HG03175 (cell line): ENCODE results near the gene HIPK2.
"Not testable (repeated sequence)": the region's sequence is repeated elsewhere in the genome, so short reads cannot be mapped to it uniquely, and the experiment has no call there.

ENCODE experiments used
- ATAC-seq: cut with Tn5 transposase; IDR thresholded peaks from one replicate; pipeline ENCODE4 v1.9.1; 2021; ENCODE audit warnings: mild to moderate bottlenecking, moderate library complexity; ENCODE audit not compliant: unreplicated experiment

HIPK2 gene

DNA sequence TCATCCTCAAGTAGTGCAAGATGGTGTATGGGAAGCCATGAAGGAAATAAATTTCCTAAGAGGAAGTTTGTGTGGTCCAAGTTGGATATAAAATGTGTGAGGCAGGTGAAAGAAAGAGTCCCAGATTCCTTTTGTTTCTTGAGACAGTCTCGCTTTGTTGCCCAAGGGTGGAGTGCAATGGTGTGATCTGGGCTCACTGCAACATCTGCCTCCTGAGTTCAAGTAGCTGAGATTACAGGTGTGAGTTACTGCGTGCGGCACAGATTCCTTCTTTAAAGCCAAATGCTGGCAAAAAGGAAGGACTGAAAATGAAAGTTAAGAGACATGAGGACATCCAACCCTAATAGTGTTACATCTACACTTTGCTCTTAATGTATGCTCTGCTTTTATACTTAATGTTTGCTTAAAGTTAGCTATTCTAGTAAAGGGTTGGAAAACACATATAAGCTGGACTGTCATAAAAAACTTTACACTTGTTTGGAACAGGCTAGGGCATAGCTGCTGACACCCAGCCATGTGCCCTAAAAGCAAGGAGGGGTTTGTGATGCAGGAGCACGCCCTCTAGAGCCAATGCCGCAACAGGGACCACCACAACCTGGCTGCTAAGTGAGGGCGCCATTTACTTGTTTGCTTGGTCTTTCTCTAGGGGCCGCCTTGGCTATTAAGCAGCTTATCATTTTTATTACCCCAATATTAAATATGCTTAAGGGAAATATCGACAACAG, 219.8 kb downstream of the HIPK2 start:
- no peak for ATAC-seq

- not testable (repeated sequence) for ATAC-seq
Observed at GRCh38 chr7:139553991-139554700, 223.7 kb downstream of the HIPK2 start.

GRCh38 chr7:139548302-139549028, 229.3 kb downstream of the HIPK2 start:
- ATAC-seq = no peak

DNA sequence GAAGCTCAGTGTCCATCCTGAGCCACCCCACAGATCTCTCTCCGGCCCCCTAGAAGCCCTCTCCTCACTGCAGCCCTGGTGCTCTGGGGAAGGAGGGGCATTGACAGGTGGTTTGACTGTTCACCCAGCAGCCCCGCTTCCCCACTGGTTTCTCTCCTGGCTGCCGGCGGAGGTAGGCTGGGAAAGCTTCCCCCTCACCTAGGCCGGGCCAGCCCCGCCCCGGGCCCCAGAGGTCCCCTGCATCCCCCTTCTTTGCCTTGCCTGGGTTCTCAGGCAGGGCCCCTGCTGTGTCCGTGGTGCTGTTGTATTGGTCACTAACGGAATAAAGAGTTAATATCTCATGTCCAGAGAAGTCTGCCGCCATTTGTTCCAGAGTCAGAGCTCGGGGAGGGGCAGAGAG, 233.2 kb downstream of the HIPK2 start:
- no peak for ATAC-seq

DNA sequence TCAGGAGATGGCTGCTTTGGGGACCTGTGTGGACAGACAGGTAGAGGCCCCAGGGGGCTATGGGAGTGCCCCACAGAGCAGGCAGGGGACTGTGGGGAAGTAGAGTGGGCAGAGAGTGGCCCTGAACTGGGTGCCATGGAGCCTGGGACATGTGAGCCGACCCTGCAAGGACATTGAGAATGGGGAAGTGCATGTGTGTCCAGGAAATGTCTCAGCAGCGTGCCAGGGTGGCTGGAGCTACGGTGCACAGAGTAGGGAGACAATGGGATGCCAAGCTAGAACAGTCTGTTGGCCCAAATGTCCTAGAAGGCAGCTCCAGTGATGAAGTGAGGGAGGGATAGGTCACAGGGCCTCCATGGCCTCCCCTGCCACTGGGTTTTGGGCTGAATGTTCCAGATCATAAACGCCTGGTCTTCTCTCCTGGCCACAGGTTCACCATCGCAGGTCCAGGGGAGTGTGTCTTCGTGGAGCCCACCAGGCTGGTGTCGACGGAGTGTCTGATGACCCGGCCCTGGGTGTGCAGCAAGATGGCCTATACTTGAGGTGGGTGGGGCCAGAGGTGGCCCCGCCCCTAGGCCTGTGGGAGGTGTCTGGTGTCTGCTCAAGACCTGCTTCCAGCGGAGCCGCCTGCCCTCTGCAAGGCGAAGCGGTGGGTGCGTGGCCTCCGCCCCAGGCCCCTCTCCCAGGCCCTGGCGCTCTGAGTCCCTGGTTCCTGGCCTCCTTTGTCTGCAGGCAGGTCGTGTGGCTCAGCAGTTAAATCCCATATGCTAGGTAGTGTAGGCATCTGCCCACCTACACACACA, 233.8 kb downstream of the HIPK2 start:
- ATAC-seq = no peak

DNA sequence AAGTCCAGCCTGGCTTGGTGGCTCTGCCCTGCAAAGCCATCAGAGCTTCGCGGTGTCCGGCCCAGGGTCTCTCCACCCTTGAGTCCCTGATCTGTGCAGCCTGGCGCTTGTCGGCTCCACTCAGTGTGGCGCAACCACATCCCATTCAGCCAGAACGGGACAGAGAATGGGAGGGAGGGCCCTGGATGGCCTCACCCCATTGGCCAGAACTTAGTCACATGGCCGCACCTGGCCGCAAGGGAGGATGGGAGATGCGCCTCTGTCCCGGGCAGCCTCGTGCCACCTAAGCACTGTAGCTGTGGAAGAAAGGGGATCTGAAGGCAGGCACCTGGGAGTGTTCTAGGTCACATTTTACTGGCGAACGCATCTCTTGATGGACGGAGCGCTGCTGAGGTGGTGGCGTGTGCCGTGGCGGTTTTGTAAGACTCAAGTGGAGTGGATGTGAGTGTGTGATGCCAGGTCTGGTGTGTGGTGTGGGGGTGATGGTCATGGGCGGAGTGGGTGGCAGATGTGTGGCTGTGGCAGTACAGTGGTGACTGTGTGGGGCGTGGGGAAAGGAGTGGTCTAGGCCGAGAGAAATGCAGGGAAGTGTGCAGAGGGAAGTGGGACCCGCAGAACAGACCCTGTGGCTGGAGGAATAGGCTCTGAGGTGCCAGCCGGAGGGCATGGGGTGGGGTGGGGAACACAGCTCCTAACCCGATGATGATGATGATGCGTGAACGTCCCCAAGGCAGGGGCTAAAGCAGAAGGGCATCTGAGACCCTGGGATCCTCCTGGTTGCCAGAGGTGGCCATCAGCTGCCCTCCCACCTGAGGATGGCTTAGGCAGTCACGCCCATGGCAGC, 235.3 kb downstream of the HIPK2 start:
- no peak for ATAC-seq

DNA sequence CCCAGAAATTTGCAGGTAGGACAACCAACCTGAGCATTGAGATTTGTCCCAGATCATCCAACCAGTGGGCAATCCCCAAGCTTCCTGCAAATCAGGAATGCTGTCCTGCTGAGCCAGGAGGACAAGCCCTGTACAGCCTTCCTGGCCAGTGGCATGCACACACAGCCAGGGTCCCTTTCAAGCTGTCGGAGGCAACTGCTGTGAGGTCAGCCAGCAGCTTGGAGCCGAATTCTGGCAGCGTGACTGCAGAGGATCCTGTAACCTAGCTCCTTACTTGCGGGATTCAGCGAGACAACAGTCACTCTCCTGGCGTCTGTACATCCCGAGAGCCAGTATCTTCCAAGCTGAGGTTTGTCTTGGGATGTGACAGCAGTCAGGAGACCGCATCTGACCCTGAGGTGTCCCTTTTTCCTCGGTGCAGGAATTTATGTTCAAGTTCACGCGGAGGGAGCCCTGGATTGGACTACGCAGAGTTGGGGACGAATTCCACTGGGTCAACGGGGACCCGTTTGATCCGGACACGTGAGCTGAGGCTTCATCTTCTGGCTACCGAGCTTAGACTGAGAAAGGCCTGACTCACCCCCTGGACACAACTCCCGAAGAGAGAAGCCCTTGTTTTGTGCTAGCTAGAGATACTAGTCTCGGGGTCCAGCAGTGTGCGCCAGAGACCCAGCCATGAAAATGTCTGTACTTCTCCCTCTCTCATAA, 236.0 kb downstream of the HIPK2 start:
- ATAC-seq = no peak

- ATAC-seq = no peak
Observed at GRCh38 chr7:139540203-139540602, 237.6 kb downstream of the HIPK2 start.

DNA sequence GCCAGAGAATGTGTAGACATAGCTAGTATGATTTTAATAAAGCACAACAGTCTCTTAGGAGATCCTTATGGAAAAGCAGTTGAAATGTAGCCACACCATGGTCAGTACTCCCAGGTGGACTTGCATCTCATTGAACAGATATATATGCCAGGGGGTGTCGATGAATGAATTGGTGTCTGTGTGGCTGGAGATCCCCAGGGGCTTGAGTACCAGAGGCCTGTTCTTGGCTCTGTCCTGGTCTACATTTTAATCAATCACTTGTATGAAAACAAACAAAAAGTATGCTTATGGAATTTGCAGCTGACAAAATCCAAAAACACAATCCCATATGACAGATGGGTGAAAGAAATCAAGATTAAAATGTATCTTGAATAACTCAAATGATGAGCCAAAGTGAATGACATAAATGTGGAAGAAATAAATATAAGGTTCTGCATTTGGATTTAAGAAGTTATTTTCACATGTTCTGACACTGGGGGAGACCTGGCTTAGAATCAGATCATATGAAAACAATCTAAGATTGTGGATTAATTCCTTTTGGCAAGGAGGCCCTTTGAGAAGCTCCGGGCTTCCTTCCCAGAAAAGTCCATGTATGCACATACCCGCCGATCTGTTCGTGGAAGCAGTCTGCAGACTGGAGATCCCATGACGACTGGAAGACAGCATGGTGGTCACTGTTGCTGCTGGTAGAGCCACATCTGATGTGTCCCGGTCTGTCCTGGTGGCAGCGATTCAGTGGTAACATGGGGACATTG, 238.7 kb downstream of the HIPK2 start:
- no peak for ATAC-seq

DNA sequence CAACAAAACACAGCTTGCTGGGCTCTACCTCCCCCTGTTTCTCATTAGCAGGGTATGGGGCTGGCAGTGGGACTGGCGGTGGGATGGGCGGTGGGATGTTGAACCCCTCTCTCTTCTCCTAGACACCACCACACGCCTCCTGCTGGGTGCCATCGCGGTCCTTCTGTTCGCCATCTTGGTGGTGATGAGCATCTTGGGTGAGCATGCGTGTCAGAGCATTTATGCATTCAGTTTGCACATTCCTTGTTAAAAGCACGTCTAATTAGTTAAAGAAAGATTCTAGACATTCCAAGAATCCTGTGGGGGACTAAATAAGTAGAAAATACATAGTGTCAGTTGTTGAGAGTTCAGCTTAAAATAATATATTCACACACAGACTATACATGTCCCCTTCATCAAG, 241.6 kb downstream of the HIPK2 start:
- ATAC-seq = no peak

DNA sequence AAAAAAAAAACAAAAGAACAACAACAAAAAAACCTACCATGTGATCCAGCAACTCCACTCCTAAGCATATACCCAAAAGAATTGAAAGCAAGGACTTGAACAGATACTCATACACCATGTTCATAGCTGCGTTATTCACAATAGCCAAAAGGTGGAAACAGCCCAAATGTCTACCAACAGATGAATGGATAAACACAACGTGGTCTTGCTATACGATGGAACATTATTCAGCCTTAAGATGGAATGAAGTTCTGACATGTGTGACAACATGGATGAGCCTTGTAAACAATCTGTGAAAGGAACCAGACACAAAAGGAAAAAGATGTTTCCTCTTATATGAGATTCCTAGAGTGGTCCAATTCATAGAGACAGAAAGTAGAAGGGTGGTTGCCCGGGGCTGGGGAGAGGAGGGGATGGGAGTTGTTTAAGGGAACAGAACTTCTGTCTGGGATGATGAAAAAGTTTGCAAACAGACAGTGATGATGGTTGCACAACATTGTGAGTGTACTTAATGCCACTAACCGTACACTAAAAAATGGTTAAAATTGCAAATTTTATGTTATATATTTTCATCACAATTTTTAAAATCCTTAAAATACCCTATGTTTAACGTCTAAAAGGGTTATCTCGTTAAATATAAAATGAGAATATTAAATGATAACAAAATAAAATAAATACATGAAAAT, 242.7 kb downstream of the HIPK2 start:
- no peak for ATAC-seq

DNA sequence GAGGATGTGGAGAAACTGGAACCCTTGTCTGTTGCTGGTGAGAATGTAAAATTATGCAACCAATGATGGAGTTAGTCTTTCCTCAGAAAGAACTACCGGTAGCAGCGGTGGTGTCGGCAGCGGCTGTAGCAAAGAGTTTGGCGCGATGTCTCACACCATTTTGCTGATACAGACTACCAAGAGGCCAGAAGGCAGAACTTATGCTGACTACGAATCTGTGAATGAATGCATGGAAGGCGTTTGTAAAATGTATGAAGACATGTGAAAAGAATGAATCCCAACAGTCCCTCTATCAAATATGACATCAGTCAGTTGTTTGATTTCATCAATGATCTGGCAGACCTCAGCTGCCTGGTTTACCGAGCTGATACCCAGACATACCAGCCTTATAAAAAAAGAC, 243.7 kb downstream of the HIPK2 start:
- no peak for ATAC-seq

DNA sequence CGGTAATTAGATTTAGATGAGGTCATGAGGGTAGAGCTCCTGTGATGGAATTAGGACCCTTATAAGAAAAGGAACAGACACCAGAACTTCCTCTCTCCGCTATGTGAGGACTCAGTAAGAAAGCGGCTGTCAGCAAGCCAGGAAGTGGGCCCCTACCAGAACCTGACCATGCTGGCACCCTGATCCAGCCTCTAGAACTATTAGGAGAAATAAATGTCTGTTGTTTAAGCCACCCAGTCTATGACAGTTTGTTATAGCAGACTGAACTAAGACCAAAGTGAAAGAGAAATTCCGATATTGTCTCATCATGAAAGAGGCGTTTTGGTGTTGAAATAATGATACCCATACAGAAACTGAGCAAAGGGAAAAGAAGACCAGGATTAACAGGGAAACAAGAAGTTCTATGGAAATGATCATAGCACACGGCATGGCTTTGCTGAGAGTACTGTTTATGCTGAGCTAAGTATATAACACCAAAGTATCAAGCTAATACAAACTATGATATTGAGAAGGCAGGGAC, 245.1 kb downstream of the HIPK2 start:
- no peak for ATAC-seq

DNA sequence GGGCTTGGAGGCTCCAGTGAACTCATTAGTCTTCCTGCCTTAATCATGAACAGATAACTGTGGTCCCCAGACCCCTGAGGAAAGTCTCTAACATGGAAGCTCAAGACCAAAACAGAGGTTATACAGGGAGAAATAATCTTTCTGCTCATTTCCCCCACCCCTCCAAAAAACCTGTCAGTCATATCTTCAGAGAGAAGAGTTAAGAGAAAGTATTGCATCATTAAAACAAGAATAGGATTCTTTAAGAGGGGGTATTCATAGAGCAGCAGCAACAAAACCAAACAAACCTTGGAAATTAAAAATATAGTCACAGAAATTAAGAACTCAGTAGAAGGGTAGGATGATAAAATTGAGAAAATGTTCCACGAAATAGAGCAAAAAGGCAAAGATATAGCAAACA, 246.7 kb downstream of the HIPK2 start:
- ATAC-seq = no peak

DNA sequence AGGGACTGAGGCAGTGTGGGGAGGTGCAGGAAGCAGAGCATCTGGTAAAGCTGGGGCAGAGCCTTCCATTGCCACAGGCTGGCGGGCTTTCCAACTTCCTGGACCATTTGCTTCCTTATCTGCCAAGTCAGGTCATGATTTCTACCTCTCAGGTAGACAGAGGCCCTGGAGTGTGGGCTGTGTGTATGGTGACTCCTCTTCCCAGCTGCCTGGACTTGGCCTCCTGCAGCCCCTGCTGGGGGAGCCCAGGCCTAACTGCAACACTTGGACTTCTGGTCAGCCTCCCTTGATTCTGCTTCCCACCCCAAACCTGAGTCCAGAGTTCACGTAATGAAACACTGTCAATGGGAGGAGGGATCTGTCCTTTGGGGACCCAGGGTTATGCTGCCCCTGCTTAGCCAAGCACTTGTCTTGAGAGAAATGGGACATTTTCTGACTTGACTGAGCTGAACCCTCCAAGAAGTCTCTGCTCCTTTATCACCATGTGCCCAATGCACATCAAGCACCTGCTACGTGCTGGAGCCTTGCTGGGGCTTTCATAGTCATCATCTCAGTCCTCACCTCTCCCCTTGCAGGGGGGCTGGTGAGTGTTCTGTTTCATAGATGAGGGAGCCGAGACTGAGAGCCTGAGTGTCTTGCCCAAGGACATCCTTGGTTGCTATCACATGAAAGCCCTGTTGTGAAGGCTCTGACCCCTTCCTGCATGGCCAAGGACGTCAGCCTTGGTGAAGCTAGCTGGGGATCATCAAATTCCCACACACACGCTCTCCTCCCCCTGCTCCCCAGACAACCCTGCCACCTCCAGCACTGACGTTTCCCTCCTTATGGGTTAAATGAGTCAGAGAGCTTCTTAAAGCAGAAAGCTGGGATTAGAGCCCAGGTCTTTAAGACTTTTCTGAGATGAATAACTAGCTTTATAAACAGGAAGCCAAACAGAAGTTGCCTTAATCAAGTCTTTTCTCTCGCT, 250.9 kb downstream of the HIPK2 start:
- ATAC-seq = no peak

GRCh38 chr7:139525750-139526149, 252.0 kb downstream of the HIPK2 start:
- ATAC-seq = no peak

- no peak for ATAC-seq
Observed at GRCh38 chr7:139525239-139525638, 252.6 kb downstream of the HIPK2 start.
